MM.1S (cell line): ENCODE results near the gene KATNIP.

ENCODE experiments used
- DNase-seq: peaks from one replicate; pipeline ENCODE4 v3.0.0-alpha.2; 2015
- H2AFZ ChIP-seq: fragments of 300-600 bp; sonication (generic); 2 replicates; pipeline ENCODE4 v1.6.0; 2016; ENCODE audit warnings: antibody characterized with exemption, low read length
- H3F3A ChIP-seq: fragments of 300-600 bp; sonication (generic); 2 replicates; pipeline ENCODE4 v1.6.1; 2016; ENCODE audit warnings: mild to moderate bottlenecking, antibody characterized with exemption, low read length, moderate library complexity, mixed read lengths; ENCODE audit not compliant: insufficient read depth
- H3K27ac ChIP-seq: fragments of 300-600 bp; sonication (generic); 2 replicates; pipeline ENCODE4 v1.5.1; 2016; ENCODE audit warnings: mild to moderate bottlenecking, low read length
- H3K27me3 ChIP-seq: fragments of 300-600 bp; sonication (generic); replicated peaks from 2 replicates; pipeline ENCODE4 v1.6.0; 2016; ENCODE audit warnings: low read length; ENCODE audit not compliant: insufficient read depth
- H3K36me3 ChIP-seq: fragments of 300-600 bp; sonication (generic); replicated peaks from 2 replicates; pipeline ENCODE4 v1.6.1; 2016; ENCODE audit warnings: mild to moderate bottlenecking, low read length, mixed read lengths; ENCODE audit not compliant: insufficient read depth
- H3K4me1 ChIP-seq: fragments of 300-600 bp; sonication (generic); 2 replicates; pipeline ENCODE4 v1.6.1; 2016; ENCODE audit warnings: low read length, mixed read lengths
- H3K4me2 ChIP-seq: fragments of 300-600 bp; sonication (generic); 2 replicates; pipeline ENCODE4 v1.6.0; 2016; ENCODE audit warnings: low read depth, low read length
- H3K4me3 ChIP-seq: fragments of 300-600 bp; sonication (generic); 2 replicates; pipeline ENCODE4 v1.5.1; 2016; ENCODE audit warnings: low read length, mixed read lengths
- H3K79me2 ChIP-seq: fragments of 300-600 bp; sonication (generic); 2 replicates; pipeline ENCODE4 v1.6.1; 2016; ENCODE audit warnings: mixed run types, low read length, mixed read lengths
- H3K9ac ChIP-seq: fragments of 300-600 bp; sonication (generic); 2 replicates; pipeline ENCODE4 v1.6.1; 2016; ENCODE audit warnings: low read length, mixed read lengths
- H3K9me2 ChIP-seq: fragments of 300-600 bp; sonication (generic); replicated peaks from 2 replicates; pipeline ENCODE4 v1.6.1; 2016; ENCODE audit warnings: mild to moderate bottlenecking, low read length, mixed read lengths; ENCODE audit not compliant: insufficient read depth
- H3K9me3 ChIP-seq: fragments of 300-600 bp; sonication (generic); replicated peaks from 2 replicates; pipeline ENCODE4 v1.6.1; 2016; ENCODE audit warnings: mild to moderate bottlenecking, low read length, mixed read lengths; ENCODE audit not compliant: insufficient read depth
- H4K20me1 ChIP-seq: fragments of 300-600 bp; sonication (generic); 2 replicates; pipeline ENCODE4 v1.6.1; 2016; ENCODE audit warnings: mild to moderate bottlenecking, low read length, moderate library complexity, mixed read lengths; ENCODE audit not compliant: insufficient read depth
- EZH2 ChIP-seq: fragments of 300-600 bp; sonication (generic); optimal IDR thresholded peaks from 2 replicates; pipeline ENCODE3; 2017; ENCODE audit warnings: low read depth, mild to moderate bottlenecking, antibody characterized with exemption, low read length, mixed read lengths
- EZH2phosphoT487 ChIP-seq: fragments of 300-600 bp; sonication (generic); IDR thresholded peaks from 2 replicates; pipeline ENCODE4 v1.6.1; 2018; ENCODE audit warnings: antibody characterized with exemption, low read length
- TF ChIP-seq, protein P1 (sequence below): fragments of 300-600 bp; sonication (generic); IDR thresholded peaks from 2 replicates; pipeline ENCODE4 v1.5.1; 2016; ENCODE audit warnings: antibody characterized with exemption, low read length, mixed read lengths

KATNIP gene

DNA sequence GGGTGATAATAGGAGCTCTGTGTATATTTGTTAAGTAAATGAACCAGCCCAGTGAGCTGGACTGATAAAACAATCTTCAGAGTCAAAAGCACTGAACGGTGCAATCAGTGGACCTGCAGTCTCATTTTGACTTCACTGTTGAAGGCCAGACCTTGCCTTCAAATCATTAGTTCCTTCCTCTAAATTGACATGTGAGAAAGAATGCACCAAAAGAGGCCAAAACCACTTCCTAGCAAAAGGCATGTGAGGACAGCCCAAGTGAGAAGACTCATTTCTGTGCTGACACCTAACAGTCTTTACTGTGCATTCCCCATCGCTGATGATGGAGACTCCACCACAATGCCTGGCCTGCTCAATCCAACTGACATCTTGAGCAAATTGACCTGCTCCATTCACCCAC, 10.8 kb upstream of the KATNIP start:
- Histone ChIP-seq H3K9me2 (no peaks in the 10 kb centered on the region), H3K4me2 (no peak overlapping the region), H3F3A (no peaks in the 10 kb centered on the region), H3K4me3 (no peak overlapping the region), H3K9ac (no peak overlapping the region), H3K9me3 (no peaks in the 10 kb centered on the region), H3K36me3 (no peaks in the 10 kb centered on the region; the same call in 1 of the 2 replicates), H4K20me1 (no peaks in the 10 kb centered on the region), H3K4me1 (no peaks in the 10 kb centered on the region), H3K79me2 (no peaks in the 10 kb centered on the region), H3K27me3 (no peaks in the 10 kb centered on the region), H3K27ac (no peak overlapping the region), H2AFZ (no peak overlapping the region)
- no peak for TF ChIP-seq EZH2phosphoT487
- no peak for DNase-seq

DNA sequence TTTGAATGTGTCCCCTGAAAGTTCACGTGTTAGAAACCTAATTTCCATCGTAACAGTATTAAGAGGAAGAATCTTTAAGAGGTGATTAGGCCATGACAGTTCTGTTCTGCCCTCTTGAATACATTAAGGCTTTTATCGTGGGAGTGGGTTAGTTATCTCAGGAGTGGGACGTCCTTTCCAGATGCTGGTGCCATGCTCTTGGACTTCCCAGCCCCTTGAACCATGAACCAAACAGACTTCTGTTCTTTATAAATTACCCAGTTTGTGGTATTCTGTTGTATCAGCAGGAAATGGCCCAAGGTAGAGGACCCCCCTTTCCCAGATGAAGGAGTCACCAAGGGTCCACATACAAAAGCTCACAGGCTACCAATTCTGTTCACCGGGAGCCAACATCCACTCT, 10.3 kb upstream of the KATNIP start:
- Histone ChIP-seq H3K27me3 (no peaks in the 10 kb centered on the region), H3K9me2 (no peaks in the 10 kb centered on the region), H3K4me2 (no peak overlapping the region), H3K9me3 (no peaks in the 10 kb centered on the region), H3F3A (no peaks in the 10 kb centered on the region), H4K20me1 (no peaks in the 10 kb centered on the region), H3K4me1 (no peaks in the 10 kb centered on the region), H3K9ac (no peak overlapping the region), H2AFZ (no peak overlapping the region), H3K27ac (no peak overlapping the region), H3K4me3 (no peak overlapping the region), H3K36me3 (no peaks in the 10 kb centered on the region; the same call in 1 of the 2 replicates), H3K79me2 (no peaks in the 10 kb centered on the region)
- DNase-seq = no peak
- TF ChIP-seq EZH2phosphoT487 = no peak
- no peak for TF ChIP-seq EZH2
- TF ChIP-seq, protein P1, sequence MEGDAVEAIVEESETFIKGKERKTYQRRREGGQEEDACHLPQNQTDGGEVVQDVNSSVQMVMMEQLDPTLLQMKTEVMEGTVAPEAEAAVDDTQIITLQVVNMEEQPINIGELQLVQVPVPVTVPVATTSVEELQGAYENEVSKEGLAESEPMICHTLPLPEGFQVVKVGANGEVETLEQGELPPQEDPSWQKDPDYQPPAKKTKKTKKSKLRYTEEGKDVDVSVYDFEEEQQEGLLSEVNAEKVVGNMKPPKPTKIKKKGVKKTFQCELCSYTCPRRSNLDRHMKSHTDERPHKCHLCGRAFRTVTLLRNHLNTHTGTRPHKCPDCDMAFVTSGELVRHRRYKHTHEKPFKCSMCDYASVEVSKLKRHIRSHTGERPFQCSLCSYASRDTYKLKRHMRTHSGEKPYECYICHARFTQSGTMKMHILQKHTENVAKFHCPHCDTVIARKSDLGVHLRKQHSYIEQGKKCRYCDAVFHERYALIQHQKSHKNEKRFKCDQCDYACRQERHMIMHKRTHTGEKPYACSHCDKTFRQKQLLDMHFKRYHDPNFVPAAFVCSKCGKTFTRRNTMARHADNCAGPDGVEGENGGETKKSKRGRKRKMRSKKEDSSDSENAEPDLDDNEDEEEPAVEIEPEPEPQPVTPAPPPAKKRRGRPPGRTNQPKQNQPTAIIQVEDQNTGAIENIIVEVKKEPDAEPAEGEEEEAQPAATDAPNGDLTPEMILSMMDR = no peak

DNA sequence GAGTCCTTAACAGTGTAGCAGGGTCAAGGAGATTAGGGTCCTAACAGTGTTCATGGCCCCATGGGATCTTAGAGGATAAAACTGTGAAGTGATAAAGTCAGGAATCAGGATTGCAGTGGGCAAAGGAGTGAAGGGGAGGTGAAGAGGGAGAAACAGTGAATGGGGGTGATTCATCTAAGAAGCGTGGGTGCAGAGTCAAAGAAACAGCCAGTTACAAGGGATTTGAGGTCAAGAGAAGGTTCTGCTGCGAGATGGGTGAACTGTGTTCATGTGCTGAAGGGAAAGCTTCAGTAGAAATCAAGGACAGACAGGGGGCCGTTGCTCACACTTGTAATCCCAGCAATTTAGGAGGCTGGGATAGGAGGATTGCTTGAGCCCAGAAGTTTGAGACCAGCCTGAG, 6.1 kb upstream of the KATNIP start:
- Histone ChIP-seq H3K36me3 (no peaks in the 10 kb centered on the region), H4K20me1 (no peaks in the 10 kb centered on the region)

DNA sequence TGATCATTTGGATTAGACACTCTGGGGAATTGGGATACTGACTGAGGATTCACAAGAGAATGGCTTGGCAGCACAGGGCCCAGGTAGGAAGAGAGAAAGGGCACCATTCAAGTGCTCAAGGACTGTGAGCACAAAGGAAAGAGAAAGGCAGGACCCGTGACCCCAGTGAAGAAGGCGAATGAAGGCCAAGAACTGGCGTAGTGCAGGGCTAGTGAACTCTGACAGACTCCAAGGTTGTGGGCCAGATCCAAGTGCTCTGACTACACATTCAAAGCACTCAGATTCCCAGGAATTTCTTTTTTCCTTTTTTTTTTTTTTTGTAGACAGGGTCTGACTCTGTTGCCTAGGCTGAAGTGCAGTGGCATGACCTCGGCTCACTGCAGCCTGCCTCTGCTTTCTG, 5.3 kb upstream of the KATNIP start:
- H3K4me1 ChIP-seq = peaks cover 4% of the 10 kb centered on the region; the same call in 1 of the 2 replicates
- no peak overlapping the region for H3K27ac ChIP-seq
- H3F3A ChIP-seq = no peaks in the 10 kb centered on the region
- no peak for DNase-seq
- no peak overlapping the region for H3K4me3 ChIP-seq
- H3K9me3 ChIP-seq = no peaks in the 10 kb centered on the region
- no peak overlapping the region for H3K9ac ChIP-seq
- no peaks in the 10 kb centered on the region for H4K20me1 ChIP-seq
- H3K36me3 ChIP-seq = no peaks in the 10 kb centered on the region
- H3K9me2 ChIP-seq = no peaks in the 10 kb centered on the region
- H3K79me2 ChIP-seq = peaks cover 26% of the 10 kb centered on the region
- H3K27me3 ChIP-seq = no peaks in the 10 kb centered on the region
- TF ChIP-seq, protein P1 = no peak
- TF ChIP-seq EZH2phosphoT487 (no peak), EZH2 (no peak)
- no peak overlapping the region for H3K4me2 ChIP-seq
- no peak overlapping the region for H2AFZ ChIP-seq

More for the DNA sequence above, 6.1 kb upstream of the KATNIP start:
- Histone ChIP-seq H3K27ac (no peak overlapping the region), H3K9me2 (no peaks in the 10 kb centered on the region), H3K4me1 (peaks cover 4% of the 10 kb centered on the region; the same call in 1 of the 2 replicates), H3K9ac (no peak overlapping the region), H2AFZ (no peak overlapping the region), H3K4me3 (no peak overlapping the region), H3K79me2 (peaks cover 20% of the 10 kb centered on the region), H3K4me2 (no peak overlapping the region), H3K27me3 (no peaks in the 10 kb centered on the region), H3K9me3 (no peaks in the 10 kb centered on the region), H3F3A (no peaks in the 10 kb centered on the region)
- no peak for DNase-seq
- TF ChIP-seq EZH2 (no peak), EZH2phosphoT487 (no peak)
- TF ChIP-seq, protein P1 = no peak
